CD4-positive, alpha-beta T cell (primary cell): Measurements from ENCODE around the gene CCS. TPM values are rescaled to one million over a fixed set of nuclear protein-coding genes. Genes with fewer than 3 reads are reported as not detected.
A peak's percentile ranks its signal among the peaks of the same experiment; 100 is the strongest.

Experiments
- ATAC-seq: fragments of 200-7000 bp; cut with Tn5 transposase; one replicate; pipeline ENCODE4 v1.10.0; 2022; ENCODE audit warnings: mild to moderate bottlenecking; ENCODE audit not compliant: poor library complexity
- CTCF ChIA-PET: fragments of 350-600 bp; sonication (Branson Sonifier 250); formaldehyde crosslinking; loops from one replicate; lab custom pipeline; 2021; ENCODE audit warnings: antibody characterized with exemption, inconsistent platforms; lab: Charles Lee
- POLR2A ChIA-PET: fragments of 350-600 bp; sonication (Branson Sonifier 250); formaldehyde crosslinking; loops from one replicate; lab custom pipeline; 2021; ENCODE audit warnings: antibody characterized with exemption, inconsistent platforms; lab: Charles Lee
- DNase-seq, 14 experiments: peaks; one replicate each; pipeline ENCODE4 v3.0.0-alpha.2; 2013 to 2020; ENCODE audit warnings: mixed read lengths in 2 of 14
- H3K27ac ChIP-seq, 2 donors: one replicate each; pipeline versions ENCODE4 v1.5.1 to v1.7.0; 2013; ENCODE audit warnings: low read length in 2 of 2, low read depth in 1 of 2, mild to moderate bottlenecking in 1 of 2
- H3K27me3 ChIP-seq, 2 experiments: 1 replicate in 1 of 2; 2 replicates in 1 of 2; pipeline versions ENCODE4 v1.6.1 to v1.7.0; 2013; ENCODE audit warnings: low read length in 2 of 2, control low read depth in 1 of 2, mild to moderate bottlenecking in 1 of 2, moderate library complexity in 1 of 2; ENCODE audit not compliant: insufficient read depth in 2 of 2, control insufficient read depth in 1 of 2
- H3K36me3 ChIP-seq: one replicate; pipeline ENCODE4 v1.6.1; 2013; ENCODE audit warnings: low read length, control low read depth; ENCODE audit not compliant: insufficient read depth
- H3K4me1 ChIP-seq: one replicate; pipeline ENCODE4 v1.6.1; 2013; ENCODE audit warnings: low read length, control low read depth; ENCODE audit not compliant: insufficient read depth
- H3K4me3 ChIP-seq: one replicate; pipeline ENCODE4 v1.5.1; 2013; ENCODE audit warnings: mild to moderate bottlenecking, low read length, moderate library complexity
- H3K9me3 ChIP-seq, 2 experiments: 1 replicate in 1 of 2; 2 replicates in 1 of 2; pipeline versions ENCODE4 v1.6.1 to v1.7.0; 2013; ENCODE audit warnings: low read length in 2 of 2, mild to moderate bottlenecking in 2 of 2, control low read depth in 1 of 2, moderate library complexity in 1 of 2; ENCODE audit not compliant: control insufficient read depth in 1 of 2, insufficient read depth in 1 of 2
- H3K27ac Mint-ChIP-seq: one replicate; pipeline ENCODE4 v1.8.0; 2020; ENCODE audit warnings: mixed read lengths
- H3K27me3 Mint-ChIP-seq: one replicate; pipeline ENCODE4 v1.8.0; 2021; ENCODE audit warnings: mixed read lengths
- H3K36me3 Mint-ChIP-seq: one replicate; pipeline ENCODE4 v1.8.0; 2021; ENCODE audit warnings: low read depth, mixed read lengths
- H3K4me1 Mint-ChIP-seq: one replicate; pipeline ENCODE4 v1.8.0; 2021; ENCODE audit warnings: low read depth, mixed read lengths
- H3K4me3 Mint-ChIP-seq: one replicate; pipeline ENCODE4 v1.8.0; 2020; ENCODE audit warnings: mild to moderate bottlenecking, mixed read lengths
- H3K9me3 Mint-ChIP-seq: one replicate; pipeline ENCODE4 v1.8.0; 2020; ENCODE audit warnings: mixed read lengths
- intact Hi-C, 2 experiments: fragments of 100-400 bp; cut with DNase I in 1 of 2; cut with micrococcal nuclease in 1 of 2; formaldehyde crosslinking; loops; one replicate each; pipeline versions ENCODE4 v1.15.1 to v1.9.0; 2023 to 2025; cut with DNase I, micrococcal nuclease
- total RNA-seq, 174 experiments: library from RNA in 2 of 174; stranded (reverse) in 2 of 174; gene quantifications; one replicate each; pipeline ENCODE4 v1.2.3 and lab custom pipeline; 2021 to 2026
- TF ChIP-seq, protein P1 (sequence below): fragments of 200-600 bp; IDR thresholded peaks from one replicate; pipeline ENCODE4 v1.8.0; 2022; ENCODE audit warnings: antibody characterized with exemption, mild to moderate bottlenecking

The CCS gene
- total RNA-seq, 2 experiments from 2014 or later: 25.4 to 26.3 TPM

DNA sequence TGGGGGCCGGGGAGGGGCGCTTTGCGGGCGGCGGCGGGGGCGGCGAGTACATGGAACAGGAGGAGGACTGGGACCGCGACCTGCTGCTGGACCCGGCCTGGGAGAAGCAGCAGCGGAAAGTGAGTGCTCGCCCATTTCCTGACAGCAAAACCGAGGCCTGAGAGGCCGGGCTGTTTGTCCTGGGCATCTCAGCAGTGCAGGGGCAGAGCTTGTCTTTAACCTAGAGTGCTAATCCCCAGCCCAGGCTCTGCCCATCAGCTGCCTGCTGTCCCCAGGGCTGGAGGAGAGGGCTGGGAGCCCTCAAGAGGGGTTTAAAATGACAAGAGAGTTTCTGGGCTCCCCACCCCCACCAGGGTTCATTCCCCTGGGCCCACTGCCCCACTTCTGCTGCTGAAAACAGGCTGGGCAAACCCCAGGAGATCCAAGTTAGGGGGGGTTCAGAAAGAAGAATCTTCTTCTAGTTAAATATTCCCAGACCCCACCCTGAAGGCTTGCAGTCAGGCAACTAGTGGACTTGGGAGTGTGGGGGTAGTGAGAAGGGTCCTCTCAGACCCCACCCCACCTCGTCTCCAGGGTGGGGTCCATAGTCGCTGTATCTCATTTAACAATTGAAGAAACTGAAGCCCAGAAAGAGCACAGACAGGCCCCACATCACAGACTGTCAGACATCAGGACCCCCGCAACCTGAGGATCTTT, 45.9 kb upstream of the CCS start:
- Histone ChIP-seq H3K4me1 (peaks cover 44% of the 10 kb centered on the region), H3K36me3 (peaks cover 9% of the 10 kb centered on the region), H3K4me3 (peak overlapping the region; percentile 76), H3K27me3 (no peaks in the 10 kb centered on the region), H3K9me3 (no peaks in the 10 kb centered on the region), H3K27ac (no peak overlapping the region)
- Mint-ChIP-seq H3K27ac (no peak overlapping the region), H3K27me3 (no peaks in the 10 kb centered on the region), H3K9me3 (no peaks in the 10 kb centered on the region), H3K36me3 (peaks cover 16% of the 10 kb centered on the region), H3K4me1 (peaks cover 30% of the 10 kb centered on the region), H3K4me3 (peak overlapping the region; percentile 90)
- no peak for ATAC-seq
- ChIA-PET POLR2A (interaction anchor here (1.2 to 4.8 kb wide), 12 partner anchors 8 to 175 kb away, joined by 3 to 26 read pairs (median 9); partner anchors contain the start of genes BBS1, CTSF, DPP3 and MRPL11), CTCF (interaction anchor here (1.7 kb wide), 1 partner anchor 108 kb away, joined by 6 read pairs; the partner anchor contains the start of gene MRPL11)
- TF ChIP-seq, protein P1, sequence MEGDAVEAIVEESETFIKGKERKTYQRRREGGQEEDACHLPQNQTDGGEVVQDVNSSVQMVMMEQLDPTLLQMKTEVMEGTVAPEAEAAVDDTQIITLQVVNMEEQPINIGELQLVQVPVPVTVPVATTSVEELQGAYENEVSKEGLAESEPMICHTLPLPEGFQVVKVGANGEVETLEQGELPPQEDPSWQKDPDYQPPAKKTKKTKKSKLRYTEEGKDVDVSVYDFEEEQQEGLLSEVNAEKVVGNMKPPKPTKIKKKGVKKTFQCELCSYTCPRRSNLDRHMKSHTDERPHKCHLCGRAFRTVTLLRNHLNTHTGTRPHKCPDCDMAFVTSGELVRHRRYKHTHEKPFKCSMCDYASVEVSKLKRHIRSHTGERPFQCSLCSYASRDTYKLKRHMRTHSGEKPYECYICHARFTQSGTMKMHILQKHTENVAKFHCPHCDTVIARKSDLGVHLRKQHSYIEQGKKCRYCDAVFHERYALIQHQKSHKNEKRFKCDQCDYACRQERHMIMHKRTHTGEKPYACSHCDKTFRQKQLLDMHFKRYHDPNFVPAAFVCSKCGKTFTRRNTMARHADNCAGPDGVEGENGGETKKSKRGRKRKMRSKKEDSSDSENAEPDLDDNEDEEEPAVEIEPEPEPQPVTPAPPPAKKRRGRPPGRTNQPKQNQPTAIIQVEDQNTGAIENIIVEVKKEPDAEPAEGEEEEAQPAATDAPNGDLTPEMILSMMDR: no peak
- intact Hi-C loops: loop anchor here (2.0 kb wide), 2 partner anchors 66 to 80 kb away; partner anchors contain the start of genes DPP3 (in 1 of the 2) and PELI3 (in 1 of the 2)
- DNase-seq: no peak

DNA sequence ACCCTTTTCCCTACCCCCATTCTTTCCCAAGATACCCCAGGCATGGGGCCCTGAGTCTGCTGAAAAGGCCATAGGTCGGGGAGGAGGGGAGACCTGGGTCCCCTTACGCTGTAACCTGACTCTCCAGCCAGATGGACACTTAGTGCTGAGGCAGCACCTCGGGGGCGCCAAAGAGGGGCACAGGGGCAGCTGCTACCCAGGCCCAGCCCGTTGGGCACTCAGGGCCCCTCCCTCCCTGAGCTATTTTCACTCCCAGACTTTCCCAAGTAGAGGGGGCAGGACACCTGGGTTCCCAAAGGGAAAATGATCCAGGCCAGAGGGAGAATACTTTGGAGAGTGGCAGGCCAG, 45.3 kb upstream of the CCS start:
- TF ChIP-seq, protein P1: no peak
- peaks cover 11% of the 10 kb centered on the region for H3K36me3 Mint-ChIP-seq

DNA sequence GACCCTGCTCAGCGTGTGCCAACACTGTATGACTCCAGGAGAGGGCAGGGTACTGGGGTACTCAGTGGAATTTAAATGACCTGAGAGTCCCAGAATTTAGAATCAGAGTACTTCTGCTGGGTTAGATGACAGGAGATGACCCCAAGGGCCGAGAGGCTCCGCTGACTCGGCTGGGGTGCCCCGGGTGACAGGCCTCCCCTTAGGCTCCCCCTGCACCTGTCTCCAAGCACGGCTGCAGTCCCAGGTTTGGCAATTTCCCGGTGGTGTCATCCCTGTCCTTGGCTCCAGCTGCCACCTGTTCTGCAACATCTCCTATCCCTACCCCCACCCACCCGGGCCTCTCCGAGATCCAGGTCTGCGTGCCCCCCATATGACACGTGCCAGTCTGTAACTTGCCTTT, 44.9 kb upstream of the CCS start:
- ATAC-seq: no peak
- peaks cover 21% of the 10 kb centered on the region for H3K4me1 Mint-ChIP-seq
- Histone ChIP-seq H3K4me1 (peaks cover 38% of the 10 kb centered on the region), H3K36me3 (peaks cover under 1% of the 10 kb centered on the region), H3K27me3 (no peaks in the 10 kb centered on the region), H3K27ac (no peak overlapping the region), H3K4me3 (no peak overlapping the region), H3K9me3 (no peaks in the 10 kb centered on the region)
- H3K27ac Mint-ChIP-seq: no peak overlapping the region
- peak overlapping the region; percentile 74 for H3K4me3 Mint-ChIP-seq
- no peaks in the 10 kb centered on the region for H3K9me3 Mint-ChIP-seq
- DNase-seq: no peak
- ChIA-PET CTCF (no interaction called here), POLR2A (no interaction called here)
- H3K27me3 Mint-ChIP-seq: no peaks in the 10 kb centered on the region
- TF ChIP-seq, protein P1: no peak
- H3K36me3 Mint-ChIP-seq: peaks cover 7% of the 10 kb centered on the region
- intact Hi-C loops: no loop called here

More for the DNA sequence above, 45.3 kb upstream of the CCS start:
- ChIA-PET CTCF (no interaction called here), POLR2A (interaction anchor here (1.2 to 4.8 kb wide), 2 partner anchors 8 to 91 kb away, joined by 3 to 26 read pairs; partner anchors contain the start of gene RBM4)
- Mint-ChIP-seq H3K4me1 (peaks cover 25% of the 10 kb centered on the region), H3K4me3 (peak overlapping the region; percentile 51), H3K27me3 (no peaks in the 10 kb centered on the region), H3K27ac (no peak overlapping the region), H3K9me3 (no peaks in the 10 kb centered on the region)
- no peaks in the 10 kb centered on the region for H3K27me3 ChIP-seq
- H3K36me3 ChIP-seq: peaks cover 4% of the 10 kb centered on the region
- no peaks in the 10 kb centered on the region for H3K9me3 ChIP-seq
- no peak overlapping the region for H3K4me3 ChIP-seq
- peaks cover 42% of the 10 kb centered on the region for H3K4me1 ChIP-seq
- H3K27ac ChIP-seq: no peak overlapping the region
- intact Hi-C loops: loop anchor here (2.0 kb wide), 2 partner anchors 67 to 81 kb away; partner anchors contain the start of genes DPP3 (in 1 of the 2) and PELI3 (in 1 of the 2)
- ATAC-seq (no peak), DNase-seq (no peak)
